HG03025 (cell line): ENCODE data around the gene AKAP5.
"Not testable (repeated sequence)": the region's sequence is repeated elsewhere in the genome, so short reads cannot be mapped to it uniquely, and the experiment has no call there.

Source experiments
- ATAC-seq: cut with Tn5 transposase; IDR thresholded peaks from one replicate; pipeline ENCODE4 v1.9.1; 2021; ENCODE audit warnings: mild to moderate bottlenecking, moderate library complexity; ENCODE audit not compliant: unreplicated experiment, low FRiP score

AKAP5 gene

GRCh38 chr14:64501411-64502171 lies 36.3 kb downstream of the AKAP5 start:
- no peak for ATAC-seq

- ATAC-seq, result no peak
These were observed 37.2 kb downstream of the AKAP5 start for GRCh38 chr14:64502456-64502855.

- no peak for ATAC-seq
These were observed 37.7 kb downstream of the AKAP5 start for GRCh38 chr14:64502887-64503433.

GRCh38 chr14:64503434-64504309 lies 38.4 kb downstream of the AKAP5 start, which contains the start of gene ZBTB25:
Gene ZBTB25 (minus strand): TSS chr14:64503838. CDS start chr14:64490533, 13,305 bp downstream.
- ATAC-seq, result peak; percentile 57

GRCh38 chr14:64504310-64504896 lies 39.1 kb downstream of the AKAP5 start, which contains the start of gene ZBTB1:
Gene ZBTB1 (plus strand): TSS chr14:64504770. CDS start chr14:64521505, 16,735 bp downstream.
- ATAC-seq, result peak; percentile 31

- ATAC-seq, result peak; percentile 30
These were observed 39.8 kb downstream of the AKAP5 start for GRCh38 chr14:64504897-64505794.

GRCh38 chr14:64506721-64507120 lies 41.4 kb downstream of the AKAP5 start:
- ATAC-seq, result no peak

GRCh38 chr14:64507376-64508156 lies 42.3 kb downstream of the AKAP5 start:
- no peak for ATAC-seq

GRCh38 chr14:64508215-64508776 lies 43.0 kb downstream of the AKAP5 start:
- no peak for ATAC-seq

- no peak for ATAC-seq
These were observed 43.7 kb downstream of the AKAP5 start for GRCh38 chr14:64509036-64509435.

- ATAC-seq, result no peak
These were observed 45.7 kb downstream of the AKAP5 start for GRCh38 chr14:64510825-64511671.

GRCh38 chr14:64513271-64513670 lies 48.0 kb downstream of the AKAP5 start:
- ATAC-seq, result no peak

GRCh38 chr14:64515053-64515452 lies 49.8 kb downstream of the AKAP5 start:
- no peak for ATAC-seq

GRCh38 chr14:64516969-64517368 lies 51.7 kb downstream of the AKAP5 start:
- no peak for ATAC-seq

- not testable (repeated sequence) for ATAC-seq
These were observed 52.4 kb downstream of the AKAP5 start for GRCh38 chr14:64517667-64518066.

GRCh38 chr14:64518229-64518628 lies 52.9 kb downstream of the AKAP5 start:
- ATAC-seq, result no peak

GRCh38 chr14:64520699-64521098 lies 55.4 kb downstream of the AKAP5 start:
- no peak for ATAC-seq
